ENCODE results near the gene ADGRA1. TPM values are rescaled to one million over a fixed set of nuclear protein-coding genes. Genes with fewer than 3 reads are reported as not detected.
"Not testable (repeated sequence)": the region's sequence is repeated elsewhere in the genome, so short reads cannot be mapped to it uniquely, and the experiment has no call there.

The ADGRA1 gene
- total RNA-seq, 1 donor: not detected

DNA sequence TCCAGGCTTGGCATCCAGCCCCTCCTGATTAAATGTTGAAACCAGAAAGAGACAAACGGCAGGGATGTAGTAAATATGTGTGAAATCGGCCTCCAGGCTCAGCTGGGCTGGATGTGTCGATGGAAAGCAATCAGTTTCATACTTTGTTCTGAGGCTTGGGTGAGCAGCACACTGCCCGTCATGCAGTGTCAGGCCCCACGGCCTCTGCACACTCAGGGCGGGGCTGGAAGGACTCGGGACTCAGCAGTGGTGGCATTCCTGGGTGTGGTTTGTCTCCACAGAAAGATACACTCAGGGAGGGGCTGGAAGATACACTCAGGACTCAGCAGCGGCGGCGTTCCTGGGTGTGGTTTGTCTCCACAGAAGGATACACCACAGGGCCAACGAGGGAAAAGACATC lies 22.0 kb downstream of the ADGRA1 start:
- TF ChIP-seq, protein P1, sequence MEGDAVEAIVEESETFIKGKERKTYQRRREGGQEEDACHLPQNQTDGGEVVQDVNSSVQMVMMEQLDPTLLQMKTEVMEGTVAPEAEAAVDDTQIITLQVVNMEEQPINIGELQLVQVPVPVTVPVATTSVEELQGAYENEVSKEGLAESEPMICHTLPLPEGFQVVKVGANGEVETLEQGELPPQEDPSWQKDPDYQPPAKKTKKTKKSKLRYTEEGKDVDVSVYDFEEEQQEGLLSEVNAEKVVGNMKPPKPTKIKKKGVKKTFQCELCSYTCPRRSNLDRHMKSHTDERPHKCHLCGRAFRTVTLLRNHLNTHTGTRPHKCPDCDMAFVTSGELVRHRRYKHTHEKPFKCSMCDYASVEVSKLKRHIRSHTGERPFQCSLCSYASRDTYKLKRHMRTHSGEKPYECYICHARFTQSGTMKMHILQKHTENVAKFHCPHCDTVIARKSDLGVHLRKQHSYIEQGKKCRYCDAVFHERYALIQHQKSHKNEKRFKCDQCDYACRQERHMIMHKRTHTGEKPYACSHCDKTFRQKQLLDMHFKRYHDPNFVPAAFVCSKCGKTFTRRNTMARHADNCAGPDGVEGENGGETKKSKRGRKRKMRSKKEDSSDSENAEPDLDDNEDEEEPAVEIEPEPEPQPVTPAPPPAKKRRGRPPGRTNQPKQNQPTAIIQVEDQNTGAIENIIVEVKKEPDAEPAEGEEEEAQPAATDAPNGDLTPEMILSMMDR (IDR thresholded peaks at IDR 0.05; ENCODE audit: insufficient read depth, low read length): no peak
- H3K4me3 ChIP-seq (ENCODE audit: low read depth, low read length): no peak overlapping the region
- DNase-seq (ENCODE audit: low read depth): no peak

DNA sequence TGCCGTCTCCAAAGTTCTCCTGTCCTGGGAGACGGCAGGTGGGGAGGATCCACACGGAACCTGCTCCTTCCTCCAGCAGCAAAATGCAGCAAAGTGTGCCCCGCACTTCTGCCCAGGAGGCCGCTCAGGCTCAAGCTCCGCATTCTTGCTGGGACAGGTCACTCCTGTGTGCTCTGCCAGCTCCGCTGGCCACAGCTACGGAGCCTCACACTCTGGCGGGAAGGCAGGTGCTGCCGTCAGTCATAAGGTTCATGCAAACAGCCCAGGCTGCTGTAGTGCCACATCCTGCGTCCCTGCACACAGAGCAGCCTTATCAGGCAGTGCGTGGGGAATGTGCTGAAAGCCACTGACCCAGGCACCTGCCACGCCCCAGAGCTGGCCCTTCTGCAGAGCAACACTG lies 22.4 kb downstream of the ADGRA1 start:
- H3K4me3 ChIP-seq (ENCODE audit: low read depth, low read length): no peak overlapping the region
- TF ChIP-seq, protein P1 (IDR thresholded peaks at IDR 0.05; ENCODE audit: insufficient read depth, low read length): no peak
- DNase-seq (ENCODE audit: low read depth): no peak

DNA sequence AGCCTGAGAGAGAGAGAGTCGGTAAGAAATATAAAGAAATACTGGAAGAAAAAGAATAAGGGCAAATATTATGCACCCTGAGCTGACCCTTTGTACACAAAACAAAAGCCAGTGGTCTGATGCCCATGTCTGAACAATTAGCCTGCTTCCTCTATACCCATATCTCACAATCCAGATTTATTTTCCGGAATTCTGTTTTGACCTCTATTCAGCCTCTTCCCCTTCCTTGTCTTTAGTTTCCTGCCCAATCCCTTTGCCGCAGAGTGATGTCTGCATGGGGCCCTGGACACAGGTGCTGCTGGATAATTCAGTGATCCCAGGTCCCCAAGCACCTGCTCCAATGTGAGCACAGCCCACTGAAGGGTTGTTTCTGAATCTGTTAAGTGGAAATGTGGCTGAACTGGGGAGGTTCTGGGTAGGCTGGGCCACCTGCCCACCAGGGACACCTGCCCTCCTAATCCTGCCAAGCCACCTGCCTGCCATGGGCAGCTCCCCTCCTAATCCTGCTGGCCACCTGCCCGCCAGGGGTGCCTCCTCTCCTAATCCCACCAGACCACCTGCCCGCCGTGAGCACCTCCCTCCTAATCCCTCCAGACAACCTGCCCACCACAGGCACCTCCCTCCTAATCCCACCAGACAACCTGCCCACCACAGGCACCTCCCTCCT lies 23.0 kb downstream of the ADGRA1 start:
- DNase-seq (ENCODE audit: low read depth): no peak
- H3K4me3 ChIP-seq (ENCODE audit: low read depth, low read length): no peak overlapping the region
- TF ChIP-seq, protein P1 (IDR thresholded peaks at IDR 0.05; ENCODE audit: insufficient read depth, low read length): no peak

DNA sequence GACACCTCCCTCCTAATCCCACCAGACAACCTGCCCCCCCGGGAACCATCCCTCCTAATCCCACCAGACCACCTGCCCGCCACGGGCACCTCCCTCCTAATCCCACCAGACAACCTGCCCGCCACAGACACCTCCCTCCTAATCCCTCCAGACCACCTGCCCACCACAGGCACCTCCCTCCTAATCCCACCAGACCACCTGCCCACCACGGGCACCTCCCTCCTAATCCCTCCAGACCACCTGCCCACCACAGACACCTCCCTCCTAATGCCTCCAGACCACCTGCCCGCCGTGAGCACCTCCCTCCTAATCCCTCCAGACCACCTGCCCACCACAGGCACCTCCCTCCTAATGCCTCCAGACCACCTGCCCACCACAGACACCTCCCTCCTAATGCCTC lies 23.9 kb downstream of the ADGRA1 start:
- not testable (repeated sequence) for DNase-seq (ENCODE audit: low read depth); H3K4me3 ChIP-seq (ENCODE audit: low read depth, low read length)

GRCh38 chr10:133113146-133113830 lies 25.6 kb downstream of the ADGRA1 start:
- DNase-seq (ENCODE audit: low read depth): no peak
- no peak overlapping the region for H3K4me3 ChIP-seq (ENCODE audit: low read depth, low read length)
- TF ChIP-seq, protein P1 (IDR thresholded peaks at IDR 0.05; ENCODE audit: insufficient read depth, low read length): no peak

- H3K4me3 ChIP-seq (ENCODE audit: low read depth, low read length): no peak overlapping the region
- DNase-seq (ENCODE audit: low read depth): no peak
- TF ChIP-seq, protein P1 (IDR thresholded peaks at IDR 0.05; ENCODE audit: insufficient read depth, low read length): no peak
Measured at GRCh38 chr10:133113847-133114246, 26.1 kb downstream of the ADGRA1 start.

DNA sequence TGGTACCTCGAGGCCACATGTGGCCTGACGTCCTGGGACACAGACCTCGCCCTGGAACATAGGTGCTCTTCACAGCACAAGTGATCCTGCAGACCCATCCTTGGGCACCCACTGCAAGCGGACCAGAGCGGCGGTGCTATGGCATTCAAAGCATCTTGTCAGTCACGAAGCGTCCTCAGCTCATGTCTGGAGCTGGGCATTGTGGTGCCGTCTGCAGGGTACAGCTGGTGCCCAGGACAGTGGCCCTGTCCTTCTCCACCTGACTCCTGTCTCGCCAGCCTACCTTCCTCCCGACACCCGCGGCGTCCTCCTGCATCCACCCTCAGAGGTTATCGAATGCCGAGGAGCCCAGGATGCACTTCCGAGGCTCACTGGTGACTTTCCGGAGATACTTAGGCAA lies 26.5 kb downstream of the ADGRA1 start:
- H3K4me3 ChIP-seq (ENCODE audit: low read depth, low read length): no peak overlapping the region
- TF ChIP-seq, protein P1 (IDR thresholded peaks at IDR 0.05; ENCODE audit: insufficient read depth, low read length): no peak
- no peak for DNase-seq (ENCODE audit: low read depth)
